HepG2 (cell line): ENCODE results near the gene MASP1. TPM values are rescaled to one million over a fixed set of nuclear protein-coding genes. Genes with fewer than 3 reads are reported as not detected.

ENCODE experiments used
- BRCA1 ChIP-seq: sonication (generic); formaldehyde crosslinking; IDR thresholded peaks from 2 replicates; pipeline ENCODE4 v1.4.0; 2020; ENCODE audit warnings: missing genetic modification reagents
- CREB3 ChIP-seq: sonication (generic); formaldehyde crosslinking; IDR thresholded peaks from 2 replicates; pipeline ENCODE4 v1.5.0; 2020; ENCODE audit warnings: missing genetic modification reagents
- DRAP1 ChIP-seq: IDR thresholded peaks from 2 replicates; pipeline ENCODE4 v1.6.1; 2016; ENCODE audit warnings: missing genetic modification reagents, missing compliant biosample characterization
- JUND ChIP-seq: sonication (generic); formaldehyde crosslinking; IDR thresholded peaks from 2 replicates; pipeline ENCODE4 v1.8.0; 2022; ENCODE audit warnings: mild to moderate bottlenecking, missing genetic modification reagents
- LRRFIP1 ChIP-seq: sonication (generic); formaldehyde crosslinking; conservative IDR thresholded peaks from 2 replicates; pipeline ENCODE4 v1.4.0; 2020; ENCODE audit warnings: missing genetic modification reagents
- NR2F1 ChIP-seq, 2 experiments: fragments of 450-650 bp in 1 of 2; formaldehyde crosslinking in 1 of 2; IDR thresholded peaks; 2 replicates each; pipeline versions ENCODE4 v1.5.0 to v1.6.1; 2016 to 2020; ENCODE audit warnings: mild to moderate bottlenecking in 1 of 2, missing compliant biosample characterization in 1 of 2, missing genetic modification reagents in 1 of 2, moderate library complexity in 1 of 2
- PITX1 ChIP-seq: sonication (generic); formaldehyde crosslinking; IDR thresholded peaks from 2 replicates; pipeline ENCODE4 v1.5.1; 2020; ENCODE audit warnings: mild to moderate bottlenecking, missing genetic modification reagents
- PTBP1 ChIP-seq: fragments of 200-400 bp; formaldehyde crosslinking; IDR thresholded peaks from 2 replicates; pipeline ENCODE4 v1.6.1; 2018; ENCODE audit warnings: low read length, low read depth; ENCODE audit not compliant: poor library complexity, severe bottlenecking
- RNF2 ChIP-seq: fragments of 450-650 bp; conservative IDR thresholded peaks from 2 replicates; pipeline ENCODE4 v1.6.1; 2016; ENCODE audit warnings: low read depth
- SAP130 ChIP-seq: IDR thresholded peaks from 2 replicates; pipeline ENCODE4 v1.6.1; 2016; ENCODE audit warnings: low read depth
- SETDB1 ChIP-seq: sonication (generic); formaldehyde crosslinking; IDR thresholded peaks from 2 replicates; pipeline ENCODE4 v1.5.1; 2020; ENCODE audit warnings: missing genetic modification reagents, mild to moderate bottlenecking, borderline replicate concordance
- SIN3B ChIP-seq: fragments of 150-350 bp; IDR thresholded peaks from 2 replicates; pipeline ENCODE4 v1.6.1; 2014; ENCODE audit warnings: low read length
- TAF1 ChIP-seq: sonication (generic); formaldehyde crosslinking; IDR thresholded peaks from 2 replicates; pipeline ENCODE4 v1.4.0; 2020; ENCODE audit warnings: missing genetic modification reagents
- ZNF10 ChIP-seq: sonication (generic); formaldehyde crosslinking; IDR thresholded peaks from 2 replicates; pipeline ENCODE4 v1.4.0; 2020; ENCODE audit warnings: mild to moderate bottlenecking, low read depth, missing genetic modification reagents, borderline replicate concordance
- ZNF281 ChIP-seq: sonication (generic); formaldehyde crosslinking; IDR thresholded peaks from 2 replicates; pipeline ENCODE4 v1.4.0; 2020; ENCODE audit warnings: missing genetic modification reagents, borderline replicate concordance
- ZNF510 ChIP-seq: sonication (generic); formaldehyde crosslinking; IDR thresholded peaks from 2 replicates; pipeline ENCODE4 v1.4.0; 2020; ENCODE audit warnings: low read depth, mild to moderate bottlenecking, missing genetic modification reagents
- ZNF75D ChIP-seq: sonication (generic); formaldehyde crosslinking; IDR thresholded peaks from 2 replicates; pipeline ENCODE4 v1.8.1; 2023; ENCODE audit warnings: missing genetic modification reagents, mild to moderate bottlenecking, borderline replicate concordance
- ZNF788 ChIP-seq: sonication (generic); formaldehyde crosslinking; IDR thresholded peaks from 2 replicates; pipeline ENCODE4 v1.5.0; 2020; ENCODE audit warnings: mild to moderate bottlenecking, missing genetic modification reagents, borderline replicate concordance
- polyA plus RNA-seq, 8 experiments: library from polyadenylated mRNA; depleted of rRNA in 3 of 8; stranded (reverse) in 7 of 8; unstranded in 1 of 8; fragments of >200 nt; fragmentation: Illumina TruSeq in 4 of 8; extraction: Trizol in 4 of 8; gene quantifications; 2 replicates each; pipeline versions ENCODE4 v1.2.1 to v1.2.3, GENCODE V29; 2011 to 2016; ENCODE audit warnings: low read depth in 4 of 8, missing spikeins in 1 of 8, mixed read lengths in 1 of 8; ENCODE audit not compliant: insufficient read depth in 1 of 8
- total RNA-seq, 5 experiments: library from RNA; depleted of rRNA; stranded (reverse); fragments of >200 nt; fragmentation: Illumina TruSeq; extraction: Trizol; gene quantifications; 2 replicates each; pipeline ENCODE4 v1.2.3, GENCODE V29; 2016; ENCODE audit warnings: low read depth in 1 of 5
- TF ChIP-seq, protein P1 (sequence below): sonication (generic); formaldehyde crosslinking; IDR thresholded peaks from 2 replicates; pipeline ENCODE4 v1.4.0; 2020; ENCODE audit warnings: missing genetic modification reagents

MASP1 gene
- total and polyA plus RNA-seq, 2 of the 13 experiments (the other 11 are each of a cell fraction or from before 2014, with no cell fraction given), result 10.8 to 56.0 TPM

GRCh38 chr3:187276397-187277128, 15.0 kb downstream of the MASP1 start (continued):
- TF ChIP-seq ZNF510 (0 out of 2 replicates have a peak, but pooled peaks have one; percentile 74), SIN3B (no peak), PTBP1 (no peak), NR2F1 (CRISPR knock-in tag; IDR thresholded peaks at IDR 0.05) (peak; percentile 97 to 98), PITX1 (CRISPR knock-in tag) (peak; percentile 81), CREB3 (CRISPR knock-in tag) (no peak), ZNF75D (no peak), ZNF281 (CRISPR knock-in tag) (peak; percentile 49; the same call in 1 of the 2 replicates), SETDB1 (CRISPR knock-in tag) (no peak), RNF2 (no peak), SAP130 (peak; percentile 79), ZNF788 (CRISPR knock-in tag) (peak; percentile 46; the same call in 1 of the 2 replicates), BRCA1 (CRISPR knock-in tag) (0 out of 2 replicates have a peak, but pooled peaks have one; percentile 8), JUND (peak; percentile 24; the same call in 1 of the 2 replicates), LRRFIP1 (CRISPR knock-in tag) (no peak), ZNF10 (CRISPR knock-in tag) (no peak), TAF1 (CRISPR knock-in tag) (no peak), DRAP1 (CRISPR knock-in tag) (peak; percentile 65; the same call in 1 of the 2 replicates)
- TF ChIP-seq, protein P1, sequence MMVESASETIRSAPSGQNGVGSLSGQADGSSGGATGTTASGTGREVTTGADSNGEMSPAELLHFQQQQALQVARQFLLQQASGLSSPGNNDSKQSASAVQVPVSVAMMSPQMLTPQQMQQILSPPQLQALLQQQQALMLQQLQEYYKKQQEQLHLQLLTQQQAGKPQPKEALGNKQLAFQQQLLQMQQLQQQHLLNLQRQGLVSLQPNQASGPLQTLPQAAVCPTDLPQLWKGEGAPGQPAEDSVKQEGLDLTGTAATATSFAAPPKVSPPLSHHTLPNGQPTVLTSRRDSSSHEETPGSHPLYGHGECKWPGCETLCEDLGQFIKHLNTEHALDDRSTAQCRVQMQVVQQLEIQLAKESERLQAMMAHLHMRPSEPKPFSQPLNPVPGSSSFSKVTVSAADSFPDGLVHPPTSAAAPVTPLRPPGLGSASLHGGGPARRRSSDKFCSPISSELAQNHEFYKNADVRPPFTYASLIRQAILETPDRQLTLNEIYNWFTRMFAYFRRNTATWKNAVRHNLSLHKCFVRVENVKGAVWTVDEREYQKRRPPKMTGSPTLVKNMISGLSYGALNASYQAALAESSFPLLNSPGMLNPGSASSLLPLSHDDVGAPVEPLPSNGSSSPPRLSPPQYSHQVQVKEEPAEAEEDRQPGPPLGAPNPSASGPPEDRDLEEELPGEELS (CRISPR knock-in tag), result peak; percentile 92
